ENCODE results near the gene CST9. TPM values are rescaled to one million over a fixed set of nuclear protein-coding genes. Genes with fewer than 3 reads are reported as not detected.

The CST9 gene
- total and polyA plus RNA-seq, 9 of the 15 experiments (the other 6 are each of a cell fraction or from before 2014, with no cell fraction given), result not detected

DNA sequence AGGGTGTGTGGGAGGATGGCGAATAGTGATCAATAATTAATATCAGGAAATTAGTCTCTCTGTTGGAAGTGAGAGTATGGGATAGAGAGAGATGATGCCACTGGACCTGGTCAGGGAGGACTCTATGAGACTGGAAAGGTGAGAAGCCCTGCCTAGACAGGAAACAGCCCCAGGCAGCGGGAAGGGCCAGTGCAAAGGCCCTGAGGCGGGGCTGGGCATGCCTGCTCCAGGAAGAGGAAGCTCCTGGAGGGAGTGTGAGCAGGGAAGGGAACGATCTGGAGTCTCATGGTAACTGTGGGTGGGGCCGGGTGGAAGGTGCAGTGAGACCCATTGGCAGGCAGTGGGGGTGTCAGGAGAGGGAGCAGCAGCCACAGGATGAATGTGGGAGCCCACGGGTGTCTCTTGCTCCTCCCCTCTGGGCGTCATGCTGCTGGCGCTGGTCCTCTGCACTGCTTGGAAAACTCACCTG lies 33.8 kb upstream of the CST9 start:
- Histone ChIP-seq H3K36me3 (ENCODE audit: control insufficient read depth, insufficient read depth, low read length) (peaks cover 6% of the 10 kb centered on the region; the same call in 1 of the 3 replicates), H3K9me1 (ENCODE audit: control insufficient read depth, insufficient read depth, low read length) (no peaks in the 10 kb centered on the region), H2AFZ (ENCODE audit: low read depth, low read length) (no peak overlapping the region), H3K9ac (ENCODE audit: insufficient read depth in 1 of 2, low read depth in 2 of 2, low read length in 2 of 2) (no peak overlapping the region), H3K4me1 (replicated peaks in 1 of 2; ENCODE audit: control insufficient read depth in 2 of 2, insufficient read depth in 2 of 2, low read length in 2 of 2) (peaks cover 6 to 20% of the 10 kb centered on the region in 2 experiments; a peak in 4 of 5 replicates), H3K9me3 (replicated peaks; ENCODE audit: control insufficient read depth, insufficient read depth, low read depth, low read length) (no peaks in the 10 kb centered on the region), H3K27me3 (ENCODE audit: control insufficient read depth in 2 of 2, insufficient read depth in 2 of 2, low read length in 2 of 2) (no peaks in the 10 kb centered on the region), H3K4me2 (ENCODE audit: insufficient read depth, low read length) (no peak overlapping the region), H3K4me3 (no peak overlapping the region), H4K20me1 (replicated peaks; ENCODE audit: control insufficient read depth, insufficient read depth, low read length) (no peaks in the 10 kb centered on the region), H3K27ac (ENCODE audit: extremely low read depth, low read depth, low read length) (no peak overlapping the region), H3K79me2 (ENCODE audit: control insufficient read depth, insufficient read depth, low read length) (peaks cover 16% of the 10 kb centered on the region)
- POLR2A ChIA-PET, result no interaction called here
- BruUV-seq (replicated peaks), result no TSS peak
- FAIRE-seq, result no peak
- 54% methylated on average over 4 of the region's 8 CpGs for WGBS (ENCODE audit: insufficient coverage, low coverage, missing lambda C conversion rate)
- intact Hi-C loops (cut with micrococcal nuclease) (no loop called here), in situ Hi-C loops (cut with MboI) (no loop called here)
- CTCF ChIA-PET (ENCODE audit: low intra/inter-chr PET ratio), result no interaction called here
- DNase-seq (ENCODE audit: extremely low read depth in 1 of 4, low spot score in 3 of 4), result no peak
- ATAC-seq, result no peak
- TF ChIP-seq NFIX (CRISPR knock-in tag; IDR thresholded peaks at IDR 0.05; ENCODE audit: low read depth) (no peak), RBM14 (IDR thresholded peaks at IDR 0.05; ENCODE audit: borderline replicate concordance, insufficient read depth, low read depth, low read length) (no peak), ETV6 (IDR thresholded peaks at IDR 0.05; ENCODE audit: borderline replicate concordance in 1 of 2, low read depth in 2 of 2, low read length in 1 of 2) (no peak), ETV6 (CRISPR knock-in tag; IDR thresholded peaks at IDR 0.05; ENCODE audit: borderline replicate concordance) (no peak), PTRF (tag; IDR thresholded peaks at IDR 0.05) (no peak), GATA2 (CRISPR knock-in tag; IDR thresholded peaks at IDR 0.05) (no peak), ZMIZ1 (IDR thresholded peaks at IDR 0.05; ENCODE audit: low read depth in 2 of 2, low read length in 2 of 2) (no peak), ARID1B (IDR thresholded peaks at IDR 0.05) (no peak), GTF2B (IDR thresholded peaks at IDR 0.05; ENCODE audit: extremely low read depth, insufficient read length) (no peak), TSC22D4 (tag; IDR thresholded peaks at IDR 0.05) (no peak), NEUROD1 (IDR thresholded peaks at IDR 0.05; ENCODE audit: borderline replicate concordance, low read depth, low read length, partially characterized antibody) (no peak), CCNT2 (IDR thresholded peaks at IDR 0.05; ENCODE audit: borderline replicate concordance, extremely low read depth, insufficient read length, low read depth, low read length) (no peak)
- TF ChIP-seq, protein P1, sequence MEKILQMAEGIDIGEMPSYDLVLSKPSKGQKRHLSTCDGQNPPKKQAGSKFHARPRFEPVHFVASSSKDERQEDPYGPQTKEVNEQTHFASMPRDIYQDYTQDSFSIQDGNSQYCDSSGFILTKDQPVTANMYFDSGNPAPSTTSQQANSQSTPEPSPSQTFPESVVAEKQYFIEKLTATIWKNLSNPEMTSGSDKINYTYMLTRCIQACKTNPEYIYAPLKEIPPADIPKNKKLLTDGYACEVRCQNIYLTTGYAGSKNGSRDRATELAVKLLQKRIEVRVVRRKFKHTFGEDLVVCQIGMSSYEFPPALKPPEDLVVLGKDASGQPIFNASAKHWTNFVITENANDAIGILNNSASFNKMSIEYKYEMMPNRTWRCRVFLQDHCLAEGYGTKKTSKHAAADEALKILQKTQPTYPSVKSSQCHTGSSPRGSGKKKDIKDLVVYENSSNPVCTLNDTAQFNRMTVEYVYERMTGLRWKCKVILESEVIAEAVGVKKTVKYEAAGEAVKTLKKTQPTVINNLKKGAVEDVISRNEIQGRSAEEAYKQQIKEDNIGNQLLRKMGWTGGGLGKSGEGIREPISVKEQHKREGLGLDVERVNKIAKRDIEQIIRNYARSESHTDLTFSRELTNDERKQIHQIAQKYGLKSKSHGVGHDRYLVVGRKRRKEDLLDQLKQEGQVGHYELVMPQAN (IDR thresholded peaks at IDR 0.05; ENCODE audit: borderline replicate concordance), result no peak
